BE2C (cell line): ENCODE results near the gene ERBIN.
"Not testable (repeated sequence)": the region's sequence is repeated elsewhere in the genome, so short reads cannot be mapped to it uniquely, and the experiment has no call there.

Experiments
- DNase-seq: peaks from one replicate; pipeline ENCODE4 v3.0.0-alpha.2; 2020
- H3K27me3 ChIP-seq: fragments of 250-450 bp; sonication (Bioruptor Pico); 2 replicates; pipeline ENCODE4 v1.5.1; 2020; ENCODE audit warnings: mild to moderate bottlenecking
- H3K36me3 ChIP-seq: fragments of 250-450 bp; sonication (Bioruptor Pico); 2 replicates; pipeline ENCODE4 v1.5.1; 2020; ENCODE audit warnings: mild to moderate bottlenecking
- H3K4me1 ChIP-seq: fragments of 250-450 bp; sonication (Bioruptor Pico); 2 replicates; pipeline ENCODE4 v1.5.1; 2020
- H3K4me3 ChIP-seq: 2 replicates; pipeline ENCODE4 v1.5.1; 2011; ENCODE audit warnings: low read depth, low read length
- H3K9me3 ChIP-seq: fragments of 250-450 bp; sonication (Bioruptor Pico); 2 replicates; pipeline ENCODE4 v1.5.1; 2020
- CTCF ChIP-seq: IDR thresholded peaks from 2 replicates; pipeline ENCODE4 v1.5.1; 2012; ENCODE audit warnings: mild to moderate bottlenecking, low read depth, low read length

The ERBIN gene

GRCh38 chr5:65883461-65883860 lies 42.9 kb upstream of the ERBIN start:
- H3K4me1 ChIP-seq = peaks cover 4% of the 10 kb centered on the region; the same call in 1 of the 2 replicates
- H3K36me3 ChIP-seq = no peaks in the 10 kb centered on the region
- DNase-seq = no peak
- no peak overlapping the region for H3K4me3 ChIP-seq
- H3K9me3 ChIP-seq = no peaks in the 10 kb centered on the region; the same call in 1 of the 2 replicates
- TF ChIP-seq CTCF = no peak
- no peaks in the 10 kb centered on the region for H3K27me3 ChIP-seq

GRCh38 chr5:65886387-65886786 lies 40.0 kb upstream of the ERBIN start:
- H3K27me3 ChIP-seq = no peaks in the 10 kb centered on the region
- TF ChIP-seq CTCF = no peak
- H3K9me3 ChIP-seq = no peaks in the 10 kb centered on the region; the same call in 1 of the 2 replicates
- H3K4me1 ChIP-seq = no peaks in the 10 kb centered on the region
- no peaks in the 10 kb centered on the region for H3K36me3 ChIP-seq
- H3K4me3 ChIP-seq = no peak overlapping the region
- DNase-seq = no peak

- not testable (repeated sequence) for DNase-seq, H3K4me3 ChIP-seq, H3K27me3 ChIP-seq, H3K36me3 ChIP-seq, H3K4me1 ChIP-seq, H3K9me3 ChIP-seq
These were observed 34.4 kb upstream of the ERBIN start for GRCh38 chr5:65892024-65892423.

- DNase-seq = no peak
- H3K36me3 ChIP-seq = no peaks in the 10 kb centered on the region
- H3K4me1 ChIP-seq = no peaks in the 10 kb centered on the region
- no peak for TF ChIP-seq CTCF
- no peaks in the 10 kb centered on the region for H3K27me3 ChIP-seq
- H3K9me3 ChIP-seq = no peaks in the 10 kb centered on the region
- H3K4me3 ChIP-seq = no peak overlapping the region
These were observed 33.6 kb upstream of the ERBIN start for GRCh38 chr5:65892801-65893200.

- H3K4me3 ChIP-seq = no peak overlapping the region
- no peaks in the 10 kb centered on the region for H3K36me3 ChIP-seq
- no peaks in the 10 kb centered on the region for H3K27me3 ChIP-seq
- DNase-seq = no peak
- TF ChIP-seq CTCF = no peak
- H3K4me1 ChIP-seq = no peaks in the 10 kb centered on the region
- H3K9me3 ChIP-seq = no peaks in the 10 kb centered on the region
These were observed 32.5 kb upstream of the ERBIN start for GRCh38 chr5:65893749-65894430.

GRCh38 chr5:65895891-65896290 lies 30.5 kb upstream of the ERBIN start:
- TF ChIP-seq CTCF = no peak
- H3K4me3 ChIP-seq = no peak overlapping the region
- no peak for DNase-seq
- H3K36me3 ChIP-seq = no peaks in the 10 kb centered on the region
- H3K4me1 ChIP-seq = no peaks in the 10 kb centered on the region
- H3K9me3 ChIP-seq = no peaks in the 10 kb centered on the region
- no peaks in the 10 kb centered on the region for H3K27me3 ChIP-seq
